NCI-H1048 (cell line): ENCODE results near the gene S100G.
"Not testable (repeated sequence)": the region's sequence is repeated elsewhere in the genome, so short reads cannot be mapped to it uniquely, and the experiment has no call there.

ENCODE experiments used
- DNase-seq: peaks from one replicate; lab custom pipeline; 2025; lab: John Stamatoyannopoulos, UW

The S100G gene, protein sequence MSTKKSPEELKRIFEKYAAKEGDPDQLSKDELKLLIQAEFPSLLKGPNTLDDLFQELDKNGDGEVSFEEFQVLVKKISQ

DNA sequence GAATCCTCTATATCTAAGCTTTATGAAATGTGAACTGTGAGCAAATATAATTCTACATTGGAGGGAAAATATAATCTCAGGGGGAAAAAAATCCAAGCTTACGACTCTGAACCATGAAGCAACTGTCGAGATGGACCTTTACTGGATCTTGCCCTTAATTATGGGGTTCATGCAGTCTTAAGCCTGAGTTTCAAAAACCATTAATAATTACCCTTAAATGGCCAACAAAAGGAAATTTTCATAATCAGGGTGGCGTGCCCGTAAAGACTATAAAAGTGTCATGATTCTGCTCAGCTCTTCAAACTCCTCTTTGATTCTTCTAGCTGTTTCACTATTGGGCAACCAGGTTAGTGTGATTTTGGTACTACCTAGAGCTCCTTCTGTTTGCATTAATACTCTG is at the start of gene S100G:
TSS of gene S100G (plus strand) at position 301 of the 400 bp plus-strand sequence. CDS start 849 bp downstream, outside the sequence.
- DNase-seq = no peak

DNA sequence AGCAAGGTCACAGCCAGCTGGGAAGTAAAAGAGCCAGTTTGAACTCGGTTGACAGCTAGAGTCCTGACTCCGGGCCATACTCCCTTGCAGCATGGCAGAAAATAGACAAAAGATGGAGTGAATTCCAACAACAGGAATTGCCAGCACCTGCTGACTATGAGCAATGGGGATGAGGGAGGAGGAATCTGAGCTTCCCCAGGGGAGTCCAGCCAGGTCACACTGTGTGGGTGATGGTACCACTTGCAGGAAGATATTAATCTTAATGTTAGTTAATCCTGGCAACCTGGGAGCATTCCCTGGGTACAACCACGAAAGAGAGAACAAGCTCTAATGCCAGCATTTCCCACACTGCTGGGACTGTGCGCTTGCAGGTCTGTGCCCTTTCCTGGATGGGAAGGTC is 48.1 kb upstream of the S100G start:
- no peak for DNase-seq

DNA sequence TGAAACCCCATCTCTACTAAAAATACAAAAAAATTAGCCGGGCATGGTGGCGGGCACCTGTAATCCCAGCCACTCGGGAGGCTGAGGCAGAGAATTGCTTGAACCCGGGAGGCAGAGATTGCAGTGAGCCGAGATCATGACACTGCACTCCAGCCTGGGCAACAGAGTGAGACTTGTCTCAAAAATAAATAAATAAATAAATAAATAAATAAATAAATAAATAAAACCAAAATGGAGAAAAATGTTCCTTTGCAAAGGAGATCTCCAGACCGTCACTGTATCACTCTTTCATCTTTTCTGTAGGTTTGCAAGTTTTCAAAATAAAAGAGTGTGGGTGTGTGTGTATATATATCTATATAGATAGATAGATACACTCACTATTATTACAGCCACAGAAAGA is 46.7 kb upstream of the S100G start:
- not testable (repeated sequence) for DNase-seq

DNA sequence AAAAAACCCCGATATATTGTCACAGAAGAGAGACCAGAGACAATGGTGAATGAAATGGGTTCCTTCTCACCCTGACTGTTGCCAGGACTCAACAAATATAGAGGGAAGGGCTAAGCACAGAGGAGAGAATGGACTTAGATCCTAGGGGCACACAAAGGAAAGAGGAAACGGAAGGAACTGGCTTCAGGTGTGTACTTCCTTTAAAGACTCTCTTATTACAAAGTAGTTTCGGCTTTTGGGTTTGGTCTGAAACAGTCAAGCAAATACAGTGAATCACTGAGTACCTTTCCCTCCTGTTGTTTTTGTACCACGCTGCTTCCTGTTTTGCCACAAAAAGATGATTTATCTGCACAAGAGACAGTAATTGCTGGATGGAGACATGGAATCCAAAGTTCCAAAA is 46.1 kb upstream of the S100G start:
- DNase-seq = no peak

DNA sequence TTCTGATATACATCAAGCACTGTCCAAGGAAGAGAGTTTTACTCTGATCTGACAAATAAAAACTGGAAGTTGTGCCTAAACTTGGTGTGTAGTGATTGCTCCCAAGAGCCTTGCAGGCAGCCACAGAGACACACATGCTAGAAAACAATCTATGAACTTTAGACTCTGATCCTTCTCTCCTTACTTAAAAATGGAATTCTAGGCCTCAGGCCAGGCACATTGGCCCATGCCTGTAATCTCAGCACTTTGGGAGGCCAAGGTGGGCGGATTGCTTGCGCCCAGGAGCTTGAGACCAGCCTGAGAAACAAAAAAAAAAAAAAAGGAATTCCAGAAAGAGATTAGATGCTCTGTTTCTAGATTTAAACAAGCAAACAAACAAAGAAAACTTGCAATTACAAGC is 45.6 kb upstream of the S100G start:
- no peak for DNase-seq

DNA sequence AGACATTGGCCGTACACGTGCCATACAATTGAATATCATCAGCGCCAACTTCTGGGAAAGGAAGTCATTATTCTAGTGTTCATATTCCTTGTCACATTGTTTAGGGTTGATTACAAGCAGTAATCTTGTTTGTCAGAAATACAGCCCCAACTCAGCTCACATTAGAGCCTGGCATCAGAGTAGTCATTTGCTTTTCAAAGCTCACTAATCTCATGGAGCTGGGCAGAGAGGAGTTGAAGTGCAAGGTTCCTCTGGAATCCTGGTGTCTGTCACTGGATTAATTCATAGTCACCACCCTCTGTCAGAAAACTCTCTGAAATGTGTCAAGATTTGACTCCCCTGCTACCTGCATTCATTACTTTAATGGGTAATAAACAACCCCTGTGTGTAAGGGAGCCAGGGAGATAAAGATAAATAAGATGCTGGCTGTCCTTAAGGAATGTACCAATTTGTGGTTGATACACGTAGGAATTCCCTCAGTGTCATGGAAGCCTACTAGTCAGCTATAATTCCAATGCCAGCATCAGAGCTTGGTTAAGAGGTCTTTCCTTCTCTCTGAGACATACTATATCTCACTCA is 43.7 kb upstream of the S100G start:
- DNase-seq = no peak

DNA sequence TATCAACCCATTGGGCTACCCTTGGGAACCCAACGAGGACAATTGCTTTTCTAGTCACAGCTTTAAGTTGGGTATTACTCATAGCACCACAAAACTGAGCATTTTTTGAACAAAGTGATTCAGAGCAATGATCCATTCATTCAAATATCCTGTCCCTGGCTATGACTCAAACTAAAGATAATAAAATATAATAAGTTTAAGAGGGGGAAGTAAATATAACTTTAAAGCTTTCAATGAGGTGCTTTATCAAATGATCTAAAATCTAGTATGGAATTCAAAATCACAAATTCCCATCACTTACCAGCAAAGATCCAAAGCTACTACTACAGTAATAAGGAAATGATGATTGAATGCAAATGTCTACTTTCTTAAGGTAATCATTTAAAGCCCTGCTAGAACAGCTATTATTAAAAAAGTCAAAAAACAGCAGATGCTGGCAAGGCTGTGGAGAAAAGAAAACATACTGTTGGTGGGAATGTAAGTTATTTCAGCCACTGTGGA is 39.8 kb upstream of the S100G start:
- DNase-seq = no peak

DNA sequence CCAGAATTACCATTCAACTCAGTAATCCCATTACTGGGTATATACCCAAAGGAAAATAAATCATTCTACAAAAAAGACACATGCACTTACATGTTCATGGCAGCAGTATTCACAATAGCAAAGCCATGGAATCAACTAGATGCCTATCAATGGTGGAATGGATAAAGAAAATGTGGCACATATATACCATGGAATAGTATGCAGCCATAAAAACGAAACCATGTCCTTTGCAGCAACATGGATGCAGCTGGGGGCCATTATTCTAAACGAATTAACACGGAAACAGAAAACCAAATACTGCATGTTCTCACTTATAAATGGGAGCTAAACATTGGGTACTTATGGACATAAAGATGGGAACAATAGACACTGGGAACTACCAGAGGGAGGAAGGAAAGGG is 39.3 kb upstream of the S100G start:
- DNase-seq = not testable (repeated sequence)

DNA sequence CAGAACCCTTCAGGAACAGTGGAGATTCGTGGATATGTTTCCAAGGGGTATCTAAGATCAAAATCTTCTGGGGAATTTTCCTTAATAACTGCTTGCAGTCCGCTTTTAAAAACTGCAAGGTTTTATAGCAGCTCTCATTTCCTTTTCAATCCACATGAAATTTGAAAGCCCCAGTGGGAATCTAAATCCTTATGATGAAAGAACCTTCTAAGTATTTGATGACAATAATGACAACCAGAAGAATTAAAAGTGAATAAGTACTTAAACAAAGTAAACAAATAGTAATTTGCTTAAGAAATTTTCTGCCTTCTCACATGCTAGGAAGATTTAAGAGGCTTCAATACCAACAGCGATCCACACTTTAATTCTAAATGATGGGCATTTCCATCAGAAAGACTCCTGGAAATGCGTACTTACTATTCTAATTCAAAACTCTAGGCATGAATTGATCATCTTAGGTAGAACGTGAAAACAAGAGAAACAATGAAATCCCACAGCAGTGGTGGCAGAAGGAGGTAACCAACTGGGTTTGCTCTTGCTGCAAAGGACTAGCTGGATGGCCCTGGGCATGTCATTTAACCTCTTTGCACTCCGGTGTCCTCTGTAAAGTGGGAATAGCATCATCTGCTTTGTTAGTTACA is 37.6 kb upstream of the S100G start:
- no peak for DNase-seq

DNA sequence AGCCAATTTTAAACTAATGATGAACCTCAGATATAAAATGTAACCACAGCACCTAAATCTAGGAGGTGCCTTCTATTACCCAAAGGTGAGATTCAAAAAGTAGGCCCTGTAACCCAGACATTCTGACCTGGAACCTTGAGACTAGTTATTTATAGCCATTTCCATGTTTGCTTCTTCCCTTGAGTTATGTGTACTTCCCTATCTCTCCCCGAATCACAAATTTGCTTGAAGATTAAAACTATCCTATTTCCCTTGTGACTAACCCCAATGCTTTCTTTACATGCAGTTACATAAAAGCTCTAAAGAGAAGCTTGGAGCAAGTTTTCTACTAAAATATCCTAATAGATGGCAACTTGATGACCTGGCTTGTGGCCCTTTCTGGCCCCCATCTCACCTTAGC is 32.6 kb upstream of the S100G start:
- no peak for DNase-seq

DNA sequence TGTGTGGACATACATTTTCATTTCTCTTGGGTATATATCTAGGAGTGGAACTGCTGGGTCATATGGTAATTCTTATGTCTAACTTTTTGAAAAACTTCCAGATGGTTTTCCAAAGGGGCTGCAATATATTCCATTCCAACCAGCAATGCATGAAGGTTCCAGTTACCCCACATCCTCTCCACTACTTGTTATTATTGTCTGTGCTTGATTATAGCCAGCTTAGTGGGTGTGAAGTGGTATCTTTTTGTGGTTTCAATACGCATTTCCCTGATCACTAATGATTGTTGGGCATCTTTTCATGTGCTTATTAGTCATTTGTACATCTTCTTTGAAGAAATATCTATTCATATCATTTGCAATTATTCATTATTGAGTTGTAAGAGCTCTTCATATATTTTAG is 31.5 kb upstream of the S100G start:
- no peak for DNase-seq

DNA sequence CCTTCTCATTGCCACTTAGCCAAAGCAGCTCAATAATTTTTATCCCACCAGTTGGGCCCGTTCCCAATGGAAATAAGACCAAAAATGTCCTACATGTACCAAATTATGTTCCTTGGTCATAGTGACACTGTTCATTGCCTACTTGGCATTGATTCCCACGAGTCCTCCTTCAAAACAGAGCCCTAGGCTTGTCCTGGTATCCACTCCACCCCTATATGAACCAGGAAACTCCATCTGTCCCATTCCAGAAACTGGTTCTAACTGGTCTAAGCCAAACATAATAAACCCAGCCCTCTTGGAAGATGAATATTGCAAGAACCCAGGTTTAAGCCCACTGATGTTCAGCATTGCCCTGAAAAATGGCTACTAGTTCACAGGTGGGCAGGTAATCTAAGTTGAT is 30.9 kb upstream of the S100G start:
- DNase-seq = no peak

DNA sequence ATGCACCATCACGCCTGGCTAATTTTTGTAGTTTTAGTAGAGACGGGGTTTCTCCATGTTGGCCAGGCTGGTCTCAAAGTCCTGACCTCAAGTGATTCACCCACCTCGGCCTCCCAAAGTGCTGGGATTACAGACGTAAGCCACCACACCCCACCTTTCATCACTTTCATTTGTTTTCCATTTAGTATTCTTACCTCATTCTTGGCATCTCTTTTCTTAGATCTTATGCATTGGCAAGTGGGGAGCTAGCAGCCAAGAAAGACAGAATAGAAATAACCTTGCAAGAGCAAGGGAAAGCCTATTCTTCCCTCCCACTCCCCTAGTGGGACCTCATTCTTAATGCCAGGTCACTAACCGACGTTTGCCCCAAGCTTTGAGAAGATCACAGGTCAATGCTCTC is 21.4 kb upstream of the S100G start:
- DNase-seq = not testable (repeated sequence)

DNA sequence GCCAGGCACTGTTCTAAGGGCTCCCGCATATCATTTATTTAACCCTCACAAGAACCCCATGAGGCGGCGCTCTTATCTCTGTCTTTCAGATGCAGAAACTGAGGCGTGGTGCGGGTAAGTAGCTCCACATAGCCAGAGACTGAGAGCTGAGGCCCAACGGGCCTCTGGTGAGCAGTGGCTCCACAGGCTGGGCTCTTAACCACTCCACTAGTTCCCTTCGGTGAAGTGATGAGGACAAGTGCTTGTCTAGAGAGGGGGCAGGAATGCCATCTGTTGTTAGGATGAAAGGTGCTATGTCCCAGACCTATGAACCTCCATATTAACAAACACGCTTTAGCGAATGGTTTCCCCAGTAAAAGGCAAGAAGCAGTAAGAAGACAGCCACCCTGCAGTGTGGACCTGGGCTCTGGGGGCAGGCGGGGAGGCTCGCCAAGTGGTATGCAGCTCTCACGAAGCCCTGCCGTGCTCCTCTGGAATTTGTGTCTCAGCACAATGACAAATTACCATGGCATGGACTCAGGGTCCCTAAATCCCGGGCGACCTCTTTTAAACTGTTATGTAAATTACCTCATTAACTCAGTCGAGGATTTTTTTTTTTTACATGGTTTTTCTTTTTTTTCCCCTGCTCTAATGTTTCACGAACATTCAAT is 20.9 kb upstream of the S100G start:
- no peak for DNase-seq

DNA sequence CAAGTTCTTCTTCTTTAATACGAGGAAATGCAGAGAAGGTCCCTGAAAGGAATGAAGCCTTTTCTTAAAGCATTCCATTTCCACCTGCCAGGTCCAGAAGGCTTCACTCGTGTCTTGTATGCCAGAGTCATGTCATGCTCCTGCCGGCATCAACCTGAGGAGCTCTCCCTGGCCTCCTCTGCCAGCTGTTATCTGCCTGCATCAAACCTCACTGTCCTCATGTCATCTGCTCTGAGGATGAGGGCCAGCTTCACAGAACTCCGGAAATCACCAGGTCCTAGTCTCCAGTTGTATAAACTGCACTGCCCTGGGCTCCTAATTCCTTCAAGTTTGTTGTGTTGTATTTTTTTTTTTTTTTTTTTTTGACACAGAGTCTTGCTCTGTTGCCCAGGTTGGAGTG is 20.0 kb upstream of the S100G start:
- DNase-seq = no peak

DNA sequence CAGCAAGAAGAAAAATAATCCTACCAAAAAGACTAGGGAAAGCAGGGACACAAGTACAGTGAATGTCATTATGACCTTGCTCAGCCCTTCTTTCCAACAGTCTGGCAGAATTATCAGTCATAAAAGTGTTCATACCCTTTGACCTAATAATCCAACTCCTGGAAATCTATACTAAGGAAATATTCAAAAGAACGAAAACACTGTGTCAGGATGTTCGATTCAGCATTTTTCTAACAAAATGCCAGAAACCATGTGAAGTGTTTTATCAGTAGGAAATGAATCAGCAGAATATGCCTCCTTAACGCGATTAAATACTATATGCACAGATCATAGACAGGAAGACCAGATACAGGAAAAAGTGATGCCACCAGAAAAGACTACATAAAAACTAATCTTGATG is 16.2 kb upstream of the S100G start:
- no peak for DNase-seq

DNA sequence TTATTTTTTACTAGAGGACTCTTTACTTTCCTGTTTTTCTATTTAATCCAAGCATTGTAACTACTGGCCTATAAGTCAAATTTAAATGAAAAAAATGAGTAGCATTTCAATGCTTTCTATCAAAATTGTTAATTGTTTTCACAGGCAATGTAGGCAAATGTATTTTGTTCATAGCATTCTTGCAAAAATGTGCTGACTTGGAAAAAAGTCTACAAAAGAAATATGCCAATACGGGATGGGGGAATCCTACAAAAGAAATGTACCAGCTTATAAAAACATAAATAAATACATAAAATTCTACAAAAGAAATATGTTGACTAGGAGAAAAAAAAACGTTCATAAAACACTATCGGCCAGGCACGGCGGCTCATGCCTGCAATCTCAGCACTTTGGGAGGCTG is 14.9 kb upstream of the S100G start:
- DNase-seq = no peak

DNA sequence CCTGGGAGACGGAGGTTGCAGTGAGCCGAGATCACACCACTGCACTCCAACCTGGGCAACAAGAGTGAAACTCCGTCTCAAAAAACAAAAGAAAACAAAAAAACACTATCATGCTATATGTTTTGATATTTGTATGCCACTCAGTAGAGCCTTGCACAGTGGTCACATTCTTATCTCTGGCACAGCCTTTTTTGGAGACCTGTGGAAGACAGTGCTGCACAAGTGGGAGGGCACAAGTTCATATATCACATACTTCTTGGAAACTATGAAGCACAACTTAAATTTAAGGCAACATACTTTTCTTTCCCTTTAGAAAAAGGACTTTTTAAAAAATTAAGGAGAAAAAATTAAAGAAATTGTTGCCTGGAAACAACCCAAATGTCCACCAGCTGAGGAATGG is 14.4 kb upstream of the S100G start:
- no peak for DNase-seq

DNA sequence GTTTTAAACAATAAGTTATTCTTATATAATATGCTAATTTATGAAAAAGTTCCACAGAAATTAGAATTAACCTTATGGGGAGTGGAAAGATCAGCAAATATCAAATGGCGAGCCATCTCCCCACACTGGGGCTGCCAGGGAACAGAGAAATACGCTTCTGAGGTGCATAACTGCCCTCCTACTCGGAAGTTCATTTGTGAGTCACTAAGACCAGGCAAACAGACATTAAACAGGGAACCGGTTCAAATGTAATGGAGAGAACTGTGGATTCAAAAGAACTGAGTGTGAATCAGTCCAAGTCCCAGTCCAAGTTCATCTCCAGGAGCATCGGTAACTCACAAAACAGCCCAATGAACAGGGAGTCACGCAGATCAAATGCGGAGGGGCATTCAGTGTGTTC is 11.4 kb upstream of the S100G start:
- no peak for DNase-seq

DNA sequence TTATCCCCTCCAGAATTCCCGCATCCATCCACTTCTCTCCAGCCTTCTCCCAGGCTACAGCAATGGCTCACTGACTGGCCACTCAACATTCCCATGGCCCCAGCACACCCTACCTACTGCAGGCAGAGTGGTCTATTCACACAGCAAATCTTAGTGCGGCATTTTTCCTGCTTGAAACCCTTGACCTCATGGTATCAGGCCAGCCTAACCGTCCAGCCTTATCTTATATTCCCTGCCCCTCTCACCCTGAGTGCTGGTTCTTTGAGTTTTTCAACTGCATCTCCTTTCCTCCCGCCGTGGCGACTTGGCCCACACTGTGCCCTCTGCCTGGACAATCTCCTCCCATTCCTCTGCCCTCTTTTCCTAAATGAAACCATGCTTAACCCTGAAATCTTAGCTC is 10.0 kb upstream of the S100G start:
- DNase-seq = no peak

DNA sequence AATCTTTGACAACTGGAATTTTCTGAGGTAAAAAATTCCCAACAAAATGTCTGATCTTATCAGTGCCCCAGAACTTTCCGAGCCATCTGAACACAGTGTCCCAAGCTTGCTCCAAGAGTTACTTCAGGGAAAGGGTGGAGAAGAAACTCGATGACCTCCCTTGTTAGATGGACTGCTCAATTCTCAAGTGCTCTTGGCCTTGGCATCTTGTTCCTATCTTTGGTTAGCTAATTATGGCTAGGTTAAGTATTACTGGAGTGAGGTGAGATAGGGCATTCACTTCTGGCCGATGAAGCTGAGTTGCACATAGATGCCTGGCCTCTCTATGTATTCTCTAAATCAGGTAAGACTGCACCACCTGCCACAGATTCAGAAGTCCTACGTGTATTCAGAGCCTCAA is 9.1 kb upstream of the S100G start:
- no peak for DNase-seq

DNA sequence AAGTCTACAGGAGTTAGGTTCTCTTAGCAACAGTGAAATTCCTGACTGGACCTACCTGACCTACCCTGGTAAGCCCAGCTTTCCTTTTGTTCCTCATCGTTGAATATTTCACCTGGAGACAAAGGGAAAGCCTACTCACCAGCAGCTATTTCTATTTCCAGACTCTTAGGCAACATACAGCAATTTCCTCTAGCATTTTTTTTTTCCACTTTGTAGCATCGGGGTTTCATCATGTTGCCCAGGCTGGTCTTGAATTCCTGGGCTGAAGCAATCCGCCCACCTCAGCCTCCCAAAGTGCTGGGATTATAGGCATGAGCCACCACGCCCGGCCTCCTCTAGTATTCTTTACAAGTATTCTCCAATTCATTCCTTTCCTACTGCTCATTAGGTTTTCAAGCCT is 6.8 kb upstream of the S100G start:
- no peak for DNase-seq

DNA sequence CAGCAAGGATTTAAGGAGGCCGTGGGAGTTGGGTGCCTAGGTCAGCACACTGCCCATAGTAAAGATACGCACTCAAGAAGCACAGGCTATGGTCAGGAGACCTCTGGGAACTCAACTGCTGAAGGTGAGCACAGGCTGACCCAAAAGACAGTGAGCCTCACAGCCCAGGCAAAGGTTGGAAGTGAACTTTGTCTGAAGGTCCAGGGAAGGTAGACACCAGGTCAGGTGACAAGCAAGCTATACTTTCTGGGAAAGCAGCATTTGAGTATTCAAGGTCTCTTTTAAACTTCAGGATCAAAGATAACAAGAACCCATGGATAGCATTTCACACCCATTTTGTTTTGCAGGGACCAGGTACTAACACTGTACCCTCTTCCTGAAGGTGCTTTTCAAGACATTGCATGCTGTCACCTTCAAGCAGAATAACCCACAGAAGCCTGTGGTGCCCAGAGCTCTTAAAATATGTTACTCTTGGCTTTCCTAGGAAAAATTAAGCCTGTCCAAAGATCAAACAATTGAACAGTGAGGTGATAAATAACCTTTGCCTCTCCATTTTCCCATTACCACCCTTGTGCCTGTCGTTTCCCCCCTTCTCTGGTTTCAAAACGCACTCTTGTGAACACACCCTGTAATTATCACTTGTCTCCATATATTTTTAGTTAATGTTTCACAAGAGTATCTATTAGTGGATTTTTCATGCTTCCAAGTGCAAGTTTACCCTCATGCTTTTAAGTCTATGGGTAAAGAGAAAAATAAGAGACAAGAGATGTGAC is 3.4 kb upstream of the S100G start:
- no peak for DNase-seq
